ENCODE measurements around the gene CXCL10. TPM values are rescaled to one million over a fixed set of nuclear protein-coding genes. Genes with fewer than 3 reads are reported as not detected.

CXCL10 gene
- total and polyA plus RNA-seq, 4 donors, result 0.84 to 9.4 (median 1.2) TPM

DNA sequence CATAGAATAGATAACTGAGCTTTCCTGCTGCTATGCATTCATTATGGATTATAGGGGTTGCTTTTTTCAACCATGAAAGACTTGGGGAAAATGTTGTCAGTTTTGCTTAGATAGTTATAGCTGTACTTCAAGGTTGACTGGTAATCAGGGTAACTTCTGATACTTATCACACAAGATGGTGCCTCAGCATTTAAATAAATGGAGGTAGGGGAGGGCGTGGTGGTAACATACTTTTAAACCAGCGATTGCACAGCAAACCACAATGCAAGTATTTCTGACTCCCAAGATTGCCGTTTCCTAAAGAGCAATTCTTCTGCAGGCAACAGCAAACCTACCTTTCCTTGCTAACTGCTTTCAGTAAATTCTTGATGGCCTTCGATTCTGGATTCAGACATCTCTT is 1.3 kb downstream of the CXCL10 start:
- H3K36me3 ChIP-seq (ENCODE audit: control insufficient read depth in 4 of 4, insufficient read depth in 3 of 4, low read depth in 1 of 4, low read length in 3 of 4), result no peaks in the 10 kb centered on the region
- no peak overlapping the region for H3K4me3 ChIP-seq (ENCODE audit: low read depth in 1 of 3, low read length in 3 of 3)
- no peak overlapping the region for H3K9ac ChIP-seq (ENCODE audit: low read depth in 1 of 2, low read length in 2 of 2)
- DNase-seq (ENCODE audit: low spot score), result no peak
- WGBS, result 94% methylated on average over 4 of the region's 4 CpGs
- H3K4me1 ChIP-seq (ENCODE audit: control insufficient read depth in 4 of 4, insufficient read depth in 4 of 4, low read length in 3 of 4), result peaks cover 0 to 5% (median 2%) of the 10 kb centered on the region in 4 donors
- no peaks in the 10 kb centered on the region for H3K27me3 ChIP-seq (ENCODE audit: control insufficient read depth in 4 of 4, insufficient read depth in 4 of 4, low read length in 3 of 4)
- no peaks in the 10 kb centered on the region for H3K9me3 ChIP-seq (ENCODE audit: control insufficient read depth in 4 of 4, low read length in 3 of 4)
- H3K27ac ChIP-seq (ENCODE audit: low read depth in 1 of 2, low read length in 2 of 2), result no peak overlapping the region
- TF ChIP-seq SP1 (IDR thresholded peaks at IDR 0.05) (no peak), YY1 (IDR thresholded peaks at IDR 0.05) (no peak), TAF1 (conservative IDR thresholded peaks at IDR 0.05) (no peak), ATF3 (IDR thresholded peaks at IDR 0.05) (no peak)

- no peak for DNase-seq (ENCODE audit: low spot score)
- Histone ChIP-seq H3K36me3 (ENCODE audit: control insufficient read depth in 4 of 4, insufficient read depth in 3 of 4, low read depth in 1 of 4, low read length in 3 of 4) (no peaks in the 10 kb centered on the region), H3K4me1 (ENCODE audit: control insufficient read depth in 4 of 4, insufficient read depth in 4 of 4, low read length in 3 of 4) (peaks cover 0 to 18% (median 7%) of the 10 kb centered on the region in 4 donors), H3K4me3 (ENCODE audit: low read depth in 1 of 3, low read length in 3 of 3) (no peak overlapping the region), H3K9me3 (ENCODE audit: control insufficient read depth in 4 of 4, low read length in 3 of 4) (no peaks in the 10 kb centered on the region), H3K9ac (ENCODE audit: low read depth in 1 of 2, low read length in 2 of 2) (no peak overlapping the region), H3K27me3 (ENCODE audit: control insufficient read depth in 4 of 4, insufficient read depth in 4 of 4, low read length in 3 of 4) (no peaks in the 10 kb centered on the region), H3K27ac (ENCODE audit: low read depth in 1 of 2, low read length in 2 of 2) (no peak overlapping the region)
- TF ChIP-seq FOXA2 (IDR thresholded peaks at IDR 0.05) (no peak), YY1 (IDR thresholded peaks at IDR 0.05) (no peak), GABPA (IDR thresholded peaks at IDR 0.05 in 1 of 2, conservative IDR thresholded peaks at IDR 0.05 in 1 of 2) (no peak), CTCF (IDR thresholded peaks at IDR 0.05; ENCODE audit: low read depth, low read length, missing input control) (no peak), HNF4A (conservative IDR thresholded peaks at IDR 0.05) (no peak), ATF3 (IDR thresholded peaks at IDR 0.05) (no peak), EGR1 (IDR thresholded peaks at IDR 0.05; ENCODE audit: low read depth in 2 of 2) (no peak), HNF4G (IDR thresholded peaks at IDR 0.05) (no peak), MAX (IDR thresholded peaks at IDR 0.05) (no peak)
- TF ChIP-seq, protein P1, sequence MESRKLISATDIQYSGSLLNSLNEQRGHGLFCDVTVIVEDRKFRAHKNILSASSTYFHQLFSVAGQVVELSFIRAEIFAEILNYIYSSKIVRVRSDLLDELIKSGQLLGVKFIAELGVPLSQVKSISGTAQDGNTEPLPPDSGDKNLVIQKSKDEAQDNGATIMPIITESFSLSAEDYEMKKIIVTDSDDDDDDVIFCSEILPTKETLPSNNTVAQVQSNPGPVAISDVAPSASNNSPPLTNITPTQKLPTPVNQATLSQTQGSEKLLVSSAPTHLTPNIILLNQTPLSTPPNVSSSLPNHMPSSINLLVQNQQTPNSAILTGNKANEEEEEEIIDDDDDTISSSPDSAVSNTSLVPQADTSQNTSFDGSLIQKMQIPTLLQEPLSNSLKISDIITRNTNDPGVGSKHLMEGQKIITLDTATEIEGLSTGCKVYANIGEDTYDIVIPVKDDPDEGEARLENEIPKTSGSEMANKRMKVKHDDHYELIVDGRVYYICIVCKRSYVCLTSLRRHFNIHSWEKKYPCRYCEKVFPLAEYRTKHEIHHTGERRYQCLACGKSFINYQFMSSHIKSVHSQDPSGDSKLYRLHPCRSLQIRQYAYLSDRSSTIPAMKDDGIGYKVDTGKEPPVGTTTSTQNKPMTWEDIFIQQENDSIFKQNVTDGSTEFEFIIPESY (IDR thresholded peaks at IDR 0.05), result no peak
- TF ChIP-seq, protein P2, sequence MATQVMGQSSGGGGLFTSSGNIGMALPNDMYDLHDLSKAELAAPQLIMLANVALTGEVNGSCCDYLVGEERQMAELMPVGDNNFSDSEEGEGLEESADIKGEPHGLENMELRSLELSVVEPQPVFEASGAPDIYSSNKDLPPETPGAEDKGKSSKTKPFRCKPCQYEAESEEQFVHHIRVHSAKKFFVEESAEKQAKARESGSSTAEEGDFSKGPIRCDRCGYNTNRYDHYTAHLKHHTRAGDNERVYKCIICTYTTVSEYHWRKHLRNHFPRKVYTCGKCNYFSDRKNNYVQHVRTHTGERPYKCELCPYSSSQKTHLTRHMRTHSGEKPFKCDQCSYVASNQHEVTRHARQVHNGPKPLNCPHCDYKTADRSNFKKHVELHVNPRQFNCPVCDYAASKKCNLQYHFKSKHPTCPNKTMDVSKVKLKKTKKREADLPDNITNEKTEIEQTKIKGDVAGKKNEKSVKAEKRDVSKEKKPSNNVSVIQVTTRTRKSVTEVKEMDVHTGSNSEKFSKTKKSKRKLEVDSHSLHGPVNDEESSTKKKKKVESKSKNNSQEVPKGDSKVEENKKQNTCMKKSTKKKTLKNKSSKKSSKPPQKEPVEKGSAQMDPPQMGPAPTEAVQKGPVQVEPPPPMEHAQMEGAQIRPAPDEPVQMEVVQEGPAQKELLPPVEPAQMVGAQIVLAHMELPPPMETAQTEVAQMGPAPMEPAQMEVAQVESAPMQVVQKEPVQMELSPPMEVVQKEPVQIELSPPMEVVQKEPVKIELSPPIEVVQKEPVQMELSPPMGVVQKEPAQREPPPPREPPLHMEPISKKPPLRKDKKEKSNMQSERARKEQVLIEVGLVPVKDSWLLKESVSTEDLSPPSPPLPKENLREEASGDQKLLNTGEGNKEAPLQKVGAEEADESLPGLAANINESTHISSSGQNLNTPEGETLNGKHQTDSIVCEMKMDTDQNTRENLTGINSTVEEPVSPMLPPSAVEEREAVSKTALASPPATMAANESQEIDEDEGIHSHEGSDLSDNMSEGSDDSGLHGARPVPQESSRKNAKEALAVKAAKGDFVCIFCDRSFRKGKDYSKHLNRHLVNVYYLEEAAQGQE (IDR thresholded peaks at IDR 0.05), result no peak
- 95% methylated on average over 3 of the region's 3 CpGs for WGBS
These were observed 6.1 kb downstream of the CXCL10 start for GRCh38 chr4:76017056-76017686.

Data from liver (tissue), 9 donors.